Central memory CD8-positive, alpha-beta T cell (primary cell): ENCODE data around the gene PTPN1.
"Not testable (repeated sequence)": the region's sequence is repeated elsewhere in the genome, so short reads cannot be mapped to it uniquely, and the experiment has no call there.

Experiments
- ATAC-seq: fragments of 150-1000 bp; cut with Tn5 transposase; replicated peaks from 2 replicates; pipeline ENCODE4 v1.10.0; 2022; ENCODE audit warnings: mild to moderate bottlenecking, moderate FRiP score, moderate number of reproducible peaks; ENCODE audit not compliant: poor library complexity, severe bottlenecking; ENCODE audit errors: extremely low read depth
- DNase-seq, 2 donors: peaks; one replicate each; pipeline ENCODE4 v3.0.0; 2021; ENCODE audit warnings: low spot score in 2 of 2
- H3K27ac Mint-ChIP-seq: one replicate; pipeline ENCODE4 v1.8.0; 2022; ENCODE audit warnings: low read depth, mild to moderate bottlenecking, moderate library complexity, mixed read lengths
- H3K27me3 Mint-ChIP-seq: one replicate; pipeline ENCODE4 v1.8.0; 2022; ENCODE audit warnings: mixed read lengths
- H3K36me3 Mint-ChIP-seq: one replicate; pipeline ENCODE4 v1.8.0; 2022; ENCODE audit warnings: mild to moderate bottlenecking, moderate library complexity, mixed read lengths; ENCODE audit not compliant: insufficient read depth
- H3K4me1 Mint-ChIP-seq: one replicate; pipeline ENCODE4 v1.8.0; 2022; ENCODE audit warnings: mixed read lengths
- H3K4me3 Mint-ChIP-seq: one replicate; pipeline ENCODE4 v1.8.0; 2022; ENCODE audit warnings: mild to moderate bottlenecking, moderate library complexity, mixed read lengths
- H3K9me3 Mint-ChIP-seq: one replicate; pipeline ENCODE4 v1.8.0; 2022; ENCODE audit warnings: mixed read lengths

Gene PTPN1

DNA sequence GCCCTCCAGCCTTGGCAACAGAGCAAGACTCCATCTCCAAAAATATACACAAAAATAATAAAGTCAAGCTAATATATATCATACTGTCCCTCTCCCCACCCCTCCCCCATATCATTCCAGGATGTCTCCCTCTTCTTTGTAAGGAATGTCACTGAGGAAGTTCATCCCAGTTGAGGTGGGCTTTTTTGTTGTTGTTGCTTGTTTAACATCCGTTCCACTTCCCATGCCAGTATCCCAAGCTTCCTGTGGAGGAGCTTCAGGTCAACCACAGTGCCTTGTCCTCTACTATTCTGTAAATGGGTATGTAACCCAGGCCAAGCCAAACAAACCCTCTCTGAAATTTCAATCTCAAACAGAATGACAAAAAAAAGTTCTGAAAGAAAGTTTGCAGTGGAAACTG, 19.0 kb upstream of the PTPN1 start:
- H3K27ac Mint-ChIP-seq = no peak overlapping the region
- no peaks in the 10 kb centered on the region for H3K27me3 Mint-ChIP-seq
- H3K4me3 Mint-ChIP-seq = no peak overlapping the region
- H3K9me3 Mint-ChIP-seq = no peaks in the 10 kb centered on the region
- no peak for DNase-seq
- no peak for ATAC-seq
- no peaks in the 10 kb centered on the region for H3K36me3 Mint-ChIP-seq
- H3K4me1 Mint-ChIP-seq = no peaks in the 10 kb centered on the region

DNA sequence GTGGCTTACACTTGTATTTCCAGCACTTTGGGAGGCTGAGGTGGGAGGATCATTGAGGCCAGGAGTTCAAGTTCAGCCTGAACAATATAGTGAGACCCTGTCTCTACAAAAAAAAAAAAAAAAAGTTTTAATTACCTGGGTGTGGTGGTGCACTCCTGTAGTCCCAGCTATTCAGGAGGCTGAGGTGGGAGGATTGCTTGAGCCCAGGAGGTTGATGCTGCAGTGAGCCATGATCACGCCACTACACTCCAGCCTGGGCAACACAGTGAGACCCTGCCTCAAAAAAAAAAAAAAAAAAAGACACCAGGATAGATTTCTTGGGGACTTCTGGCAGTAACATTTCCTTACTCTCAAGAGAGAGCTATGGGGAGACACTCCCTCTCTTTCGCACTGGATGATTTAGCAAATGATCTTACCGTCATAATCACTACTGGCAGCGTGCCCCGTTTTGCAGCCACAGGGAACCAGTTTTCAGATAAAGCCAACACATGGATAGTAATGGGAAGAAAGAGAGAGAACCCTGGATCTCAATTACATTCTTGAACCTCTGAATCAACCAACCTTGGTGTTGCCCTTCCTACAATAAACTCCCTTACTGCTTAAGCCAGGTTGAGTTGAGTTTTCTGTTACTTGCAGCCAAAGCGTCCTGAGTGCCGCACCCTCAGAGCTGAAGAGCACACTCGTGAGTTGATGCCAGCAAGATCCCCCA, 18.1 kb upstream of the PTPN1 start:
- Mint-ChIP-seq H3K9me3 (no peaks in the 10 kb centered on the region), H3K36me3 (no peaks in the 10 kb centered on the region), H3K27me3 (no peaks in the 10 kb centered on the region), H3K4me3 (no peak overlapping the region), H3K4me1 (no peaks in the 10 kb centered on the region), H3K27ac (no peak overlapping the region)
- no peak for ATAC-seq
- no peak for DNase-seq

DNA sequence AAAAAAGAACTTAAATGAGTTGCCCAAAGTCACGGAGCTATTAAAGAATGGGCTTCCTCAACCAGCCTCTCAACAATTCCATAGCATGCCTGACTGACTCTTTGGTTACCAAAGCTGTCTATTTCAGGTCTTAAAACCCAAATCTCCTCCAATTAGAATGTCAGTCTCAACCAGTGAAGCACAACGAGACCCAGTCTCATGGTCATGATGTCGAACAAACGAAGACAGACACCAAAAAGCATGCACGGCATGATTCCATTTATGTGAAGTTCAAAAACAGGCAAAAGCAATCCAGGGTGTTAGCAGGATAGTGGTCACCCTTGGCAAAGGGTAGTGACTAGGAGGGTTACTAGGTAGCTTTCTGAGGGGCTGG, 16.3 kb upstream of the PTPN1 start:
- Mint-ChIP-seq H3K9me3 (no peaks in the 10 kb centered on the region), H3K4me1 (no peaks in the 10 kb centered on the region), H3K27ac (no peak overlapping the region), H3K36me3 (no peaks in the 10 kb centered on the region), H3K27me3 (no peaks in the 10 kb centered on the region), H3K4me3 (no peak overlapping the region)
- ATAC-seq (no peak), DNase-seq (no peak)

DNA sequence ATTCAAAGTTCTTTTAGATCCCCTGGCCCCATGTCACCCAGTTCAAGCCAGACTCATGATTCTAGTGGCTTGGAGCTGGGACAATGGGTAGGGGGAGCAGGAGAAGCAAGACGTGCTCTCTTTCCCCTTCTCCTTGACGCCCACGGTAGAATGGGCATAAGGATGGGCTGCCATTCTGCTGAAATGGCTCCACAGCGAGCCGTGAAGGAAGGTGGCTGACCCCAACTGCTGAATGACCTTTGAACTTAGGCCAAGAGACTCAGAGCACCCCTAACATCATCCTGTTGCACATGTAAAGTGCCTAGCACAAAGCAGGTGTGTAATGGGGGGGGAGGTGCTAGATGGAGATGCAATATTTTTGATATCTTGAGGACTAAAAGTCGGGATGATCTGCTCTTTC, 15.8 kb upstream of the PTPN1 start:
- Mint-ChIP-seq H3K4me3 (no peak overlapping the region), H3K27ac (no peak overlapping the region), H3K27me3 (no peaks in the 10 kb centered on the region), H3K4me1 (no peaks in the 10 kb centered on the region), H3K9me3 (no peaks in the 10 kb centered on the region), H3K36me3 (no peaks in the 10 kb centered on the region)
- DNase-seq (no peak), ATAC-seq (no peak)

DNA sequence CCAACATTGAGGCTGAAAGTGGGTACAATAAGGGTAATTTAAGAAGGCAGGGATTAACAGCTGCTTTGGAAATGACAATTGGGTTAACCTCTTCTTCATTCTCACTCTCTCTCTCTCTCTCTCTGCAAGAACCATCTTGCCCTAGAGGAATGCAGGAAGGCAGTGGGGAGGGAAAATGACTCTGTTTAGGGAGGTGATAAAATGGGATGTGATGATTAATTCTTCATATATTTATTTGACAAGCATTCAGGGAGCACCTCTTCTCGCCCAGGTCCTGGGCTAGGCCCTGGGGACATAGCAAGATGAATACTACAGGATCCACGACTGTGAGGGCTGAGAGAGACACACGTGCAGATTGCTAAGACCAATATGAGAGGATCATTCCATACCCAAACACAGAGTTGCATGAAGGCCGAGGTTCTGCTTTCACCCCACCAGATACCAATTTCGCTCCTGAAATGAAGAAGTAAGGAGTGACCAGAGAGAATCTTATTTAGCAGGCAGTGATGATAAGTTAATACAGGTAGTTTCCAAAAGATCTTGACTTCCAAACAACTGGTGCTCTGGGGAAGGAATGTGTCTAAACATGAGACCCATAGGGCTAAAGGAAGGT, 13.3 kb upstream of the PTPN1 start:
- H3K4me1 Mint-ChIP-seq = no peaks in the 10 kb centered on the region
- H3K4me3 Mint-ChIP-seq = no peak overlapping the region
- DNase-seq = no peak
- H3K36me3 Mint-ChIP-seq = no peaks in the 10 kb centered on the region
- no peak for ATAC-seq
- no peaks in the 10 kb centered on the region for H3K9me3 Mint-ChIP-seq
- H3K27me3 Mint-ChIP-seq = no peaks in the 10 kb centered on the region
- H3K27ac Mint-ChIP-seq = no peak overlapping the region

DNA sequence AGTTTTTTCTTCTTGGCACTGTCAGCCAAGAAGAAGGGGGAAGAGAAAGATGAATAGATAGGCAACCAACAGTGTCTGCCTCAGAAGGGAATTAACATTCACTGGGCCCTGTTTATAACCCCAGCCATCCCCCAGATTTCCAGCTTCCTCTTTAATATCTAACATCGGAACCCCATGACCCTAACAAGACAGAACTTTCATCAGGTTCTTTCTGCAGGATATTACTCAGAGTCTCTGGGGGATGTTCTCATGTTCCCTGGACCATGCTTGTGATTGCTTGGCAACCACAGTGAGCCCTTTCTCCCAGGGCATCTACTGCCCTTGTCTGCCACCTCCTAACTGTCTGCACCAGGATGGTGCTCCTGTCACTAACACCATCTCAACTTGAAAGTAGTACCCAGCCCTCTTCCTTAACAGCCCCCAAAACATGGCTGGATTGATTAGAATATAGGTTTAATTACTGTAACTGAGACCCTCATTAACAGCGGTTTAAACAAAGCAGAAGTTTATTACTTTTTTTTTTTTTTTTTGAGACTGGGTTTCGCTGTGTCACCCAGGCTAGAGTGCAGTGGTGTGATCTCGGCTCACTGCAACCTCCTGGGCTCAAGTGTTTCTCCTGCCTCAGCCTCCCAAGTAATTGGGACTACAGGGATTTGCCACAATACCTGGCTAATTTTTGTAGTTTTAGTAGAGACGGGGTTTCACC, 12.0 kb upstream of the PTPN1 start:
- ATAC-seq (no peak), DNase-seq (no peak)
- H3K27me3 Mint-ChIP-seq = no peaks in the 10 kb centered on the region
- no peak overlapping the region for H3K27ac Mint-ChIP-seq
- no peaks in the 10 kb centered on the region for H3K9me3 Mint-ChIP-seq
- no peaks in the 10 kb centered on the region for H3K4me1 Mint-ChIP-seq
- H3K36me3 Mint-ChIP-seq = no peaks in the 10 kb centered on the region
- H3K4me3 Mint-ChIP-seq = no peak overlapping the region

DNA sequence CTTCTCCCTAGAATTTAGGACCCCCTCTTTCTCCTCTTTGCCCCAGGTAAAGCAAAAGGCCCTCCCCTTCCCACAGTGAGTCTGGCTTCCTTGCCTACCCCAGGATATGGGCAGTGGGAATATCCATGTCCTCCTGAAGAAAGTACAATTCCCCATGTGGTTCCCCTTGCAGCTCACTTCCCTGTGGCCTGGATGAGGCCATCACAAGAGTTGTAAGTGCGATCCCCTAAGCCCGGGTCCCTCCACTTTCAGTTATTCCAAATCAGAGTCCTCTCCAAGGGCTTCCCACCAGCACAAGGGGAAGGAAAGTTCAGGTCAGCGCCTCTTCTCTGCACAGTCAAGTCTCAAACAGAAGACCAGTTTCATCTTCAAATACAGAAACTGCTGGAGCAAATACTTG, 10.2 kb upstream of the PTPN1 start:
- DNase-seq (no peak), ATAC-seq (no peak)
- peak overlapping the region; percentile 59 for H3K27ac Mint-ChIP-seq
- no peaks in the 10 kb centered on the region for H3K9me3 Mint-ChIP-seq
- H3K36me3 Mint-ChIP-seq = no peaks in the 10 kb centered on the region
- no peak overlapping the region for H3K4me3 Mint-ChIP-seq
- no peaks in the 10 kb centered on the region for H3K27me3 Mint-ChIP-seq
- peaks cover 2% of the 10 kb centered on the region for H3K4me1 Mint-ChIP-seq

DNA sequence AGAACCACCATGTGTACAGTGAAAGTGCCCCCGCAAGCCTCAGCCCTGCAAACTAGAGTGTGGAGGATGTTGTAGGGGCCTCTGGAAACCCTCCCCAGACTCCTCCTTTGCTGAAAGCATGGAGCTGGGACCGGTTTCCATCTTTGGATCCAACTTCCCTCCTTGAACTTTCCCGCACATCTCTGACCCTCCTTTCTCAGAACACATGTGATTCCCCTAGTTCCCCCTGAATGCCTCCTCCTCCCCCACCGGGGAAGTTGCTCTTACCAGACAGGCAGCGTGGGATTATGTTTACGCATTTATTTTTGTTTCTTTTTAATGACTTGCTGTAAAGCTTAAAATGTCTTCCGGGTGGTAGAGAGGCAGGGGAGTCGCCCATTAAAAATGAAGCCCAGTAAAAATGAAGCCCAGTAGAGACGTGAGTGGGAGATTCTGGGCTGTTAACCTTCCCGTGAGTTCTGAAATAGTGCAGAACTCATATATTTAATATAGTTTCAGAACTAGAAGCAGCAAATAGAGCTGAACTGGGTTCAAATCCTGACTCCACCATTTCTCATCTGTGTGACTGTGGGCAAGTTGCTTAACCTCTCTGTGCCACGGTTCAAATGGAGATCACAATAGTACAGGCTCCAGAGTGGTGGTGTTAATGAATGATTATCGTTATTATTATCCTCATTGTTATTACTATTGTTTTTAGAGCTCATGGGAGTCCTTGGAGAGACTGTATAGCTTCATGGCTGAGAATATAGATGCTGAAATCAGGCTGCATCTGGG, 8.0 kb upstream of the PTPN1 start:
- DNase-seq (no peak), ATAC-seq (no peak)
- Mint-ChIP-seq H3K27me3 (no peaks in the 10 kb centered on the region), H3K27ac (no peak overlapping the region), H3K4me3 (no peak overlapping the region), H3K9me3 (no peaks in the 10 kb centered on the region), H3K36me3 (no peaks in the 10 kb centered on the region), H3K4me1 (peaks cover 6% of the 10 kb centered on the region)

DNA sequence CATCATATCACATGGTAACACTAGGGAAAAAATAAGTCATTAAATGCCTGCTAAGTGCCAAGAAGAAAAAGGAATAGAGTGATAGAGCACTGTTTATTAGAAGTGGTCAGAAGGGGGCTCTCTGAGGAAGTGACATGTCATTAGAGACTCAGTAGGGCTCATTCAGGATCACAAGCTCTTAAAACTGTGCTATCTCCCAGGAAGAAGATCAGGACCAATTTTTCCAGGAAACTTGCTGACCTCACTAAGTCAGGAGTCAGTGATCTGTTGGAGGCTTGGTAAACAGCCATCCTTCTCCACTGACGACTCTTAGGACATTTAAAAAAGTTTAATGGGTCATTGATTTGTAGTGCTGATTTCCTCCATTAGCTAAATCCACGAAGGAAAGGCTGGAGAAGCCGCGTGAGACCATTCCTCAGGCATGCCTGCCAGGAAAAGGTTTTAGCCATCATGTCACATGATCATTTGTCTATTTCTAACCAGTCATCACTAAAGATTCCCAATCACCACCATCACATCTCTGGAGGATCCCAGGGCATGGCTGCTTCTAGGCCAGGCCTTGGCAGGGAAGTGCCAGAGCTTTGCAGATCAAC, 5.9 kb upstream of the PTPN1 start:
- DNase-seq = no peak
- Mint-ChIP-seq H3K27me3 (no peaks in the 10 kb centered on the region), H3K4me1 (peaks cover 6% of the 10 kb centered on the region), H3K9me3 (no peaks in the 10 kb centered on the region), H3K4me3 (no peak overlapping the region), H3K27ac (no peak overlapping the region), H3K36me3 (no peaks in the 10 kb centered on the region)
- ATAC-seq = no peak

DNA sequence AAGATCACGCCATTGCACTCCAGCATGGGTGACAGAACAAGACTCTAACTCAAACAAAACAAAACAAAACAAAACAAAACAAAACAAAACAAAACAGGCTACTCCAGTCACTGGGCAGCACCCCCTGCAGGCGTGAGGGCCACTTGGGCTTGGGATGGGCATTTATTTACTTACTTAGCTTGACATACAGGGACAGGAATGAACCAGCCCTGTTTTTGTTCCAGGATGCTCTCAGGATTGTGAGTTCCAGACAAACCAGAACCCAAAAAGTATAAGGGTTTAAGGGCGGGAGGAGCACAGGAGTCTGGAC, 4.0 kb upstream of the PTPN1 start:
- DNase-seq = no peak
- no peaks in the 10 kb centered on the region for H3K9me3 Mint-ChIP-seq
- peaks cover 10% of the 10 kb centered on the region for H3K36me3 Mint-ChIP-seq
- peaks cover 13% of the 10 kb centered on the region for H3K4me1 Mint-ChIP-seq
- no peak overlapping the region for H3K4me3 Mint-ChIP-seq
- ATAC-seq = no peak
- H3K27me3 Mint-ChIP-seq = no peaks in the 10 kb centered on the region
- no peak overlapping the region for H3K27ac Mint-ChIP-seq

DNA sequence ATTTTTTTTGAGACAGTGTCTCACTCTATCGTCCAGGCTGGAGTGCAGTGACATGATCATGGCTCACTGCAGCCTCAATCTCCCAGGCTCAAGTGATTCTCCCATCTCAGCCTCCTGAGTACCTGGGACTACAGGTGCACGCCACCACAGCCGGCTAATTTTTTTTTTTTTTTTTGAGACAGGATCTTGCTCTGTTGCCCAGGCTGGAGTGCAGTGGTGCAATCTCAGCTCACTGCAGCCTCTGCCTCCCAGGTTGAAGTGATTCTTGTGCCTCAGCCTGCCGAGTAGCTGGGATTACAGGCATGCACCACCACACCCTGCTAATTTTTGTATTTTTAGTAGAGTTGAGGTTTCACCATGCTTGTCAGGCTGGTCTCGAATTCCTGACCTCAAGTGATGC, 2.4 kb upstream of the PTPN1 start:
- not testable (repeated sequence) for H3K4me3 Mint-ChIP-seq, H3K9me3 Mint-ChIP-seq

DNA sequence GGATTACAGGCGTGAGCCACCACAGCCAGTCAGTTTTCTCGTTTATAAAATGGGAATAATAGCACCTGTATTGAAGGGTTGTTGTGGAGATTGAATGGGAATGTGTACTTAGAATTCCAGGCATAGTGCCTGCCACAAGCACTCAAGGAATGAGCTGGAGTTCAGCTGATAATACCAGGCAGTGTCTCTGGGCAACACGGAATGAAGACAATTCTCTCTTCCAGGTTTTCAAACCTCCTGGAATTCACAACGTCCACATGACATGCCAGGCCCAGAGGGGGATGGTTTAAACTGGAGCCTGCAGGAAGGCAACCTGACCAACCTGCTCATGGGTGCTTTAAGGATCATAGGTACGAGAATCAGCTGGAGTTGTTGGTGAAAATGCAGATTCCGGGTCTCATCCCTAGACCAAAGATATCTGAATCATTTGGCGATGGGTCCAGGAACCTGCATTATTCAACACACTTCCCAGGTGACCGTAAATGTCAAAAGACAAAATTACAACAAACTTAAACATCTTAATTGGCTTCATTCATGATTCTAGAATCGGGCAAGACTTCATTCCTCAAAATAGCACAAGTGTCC, 1.9 kb upstream of the PTPN1 start:
- no peaks in the 10 kb centered on the region for H3K9me3 Mint-ChIP-seq
- H3K27ac Mint-ChIP-seq = no peak overlapping the region
- ATAC-seq (no peak), DNase-seq (no peak)
- H3K36me3 Mint-ChIP-seq = peaks cover 10% of the 10 kb centered on the region
- peaks cover 32% of the 10 kb centered on the region for H3K4me1 Mint-ChIP-seq
- H3K27me3 Mint-ChIP-seq = no peaks in the 10 kb centered on the region
- H3K4me3 Mint-ChIP-seq = peak overlapping the region; percentile 31

More for the DNA sequence above, 2.4 kb upstream of the PTPN1 start:
- not testable (repeated sequence) for H3K27ac Mint-ChIP-seq, H3K36me3 Mint-ChIP-seq, ATAC-seq, H3K27me3 Mint-ChIP-seq, DNase-seq
- peaks cover 27% of the 10 kb centered on the region for H3K4me1 Mint-ChIP-seq
